ENCODE data around the gene SCN1A. TPM values are rescaled to one million over a fixed set of nuclear protein-coding genes. Genes with fewer than 3 reads are reported as not detected.

SCN1A gene
- total RNA-seq, 1 donor from 2014 or later: not detected

DNA sequence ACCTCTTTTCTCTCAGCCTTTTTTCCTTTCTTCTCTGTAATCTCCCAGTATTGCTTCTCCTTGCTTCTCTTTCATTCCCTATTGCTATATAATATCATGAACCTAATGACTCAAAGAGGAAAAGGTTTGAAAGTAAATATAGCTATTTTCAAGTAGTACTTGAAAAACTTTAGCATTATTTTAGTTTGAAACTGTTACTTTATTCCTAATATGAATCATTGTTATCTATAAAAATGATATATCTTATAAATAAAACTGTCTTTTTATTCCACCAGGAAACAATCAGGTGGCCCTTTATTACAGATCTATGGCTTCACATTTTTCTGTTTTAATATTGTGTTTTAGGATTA lies 311 bp upstream of the SCN1A start:
- DNase-seq (ENCODE audit: low read depth): no peak
- H3K4me3 ChIP-seq (ENCODE audit: low read depth, low read length): no peak overlapping the region
- TF ChIP-seq CTCF (conservative IDR thresholded peaks at IDR 0.05; ENCODE audit: low read depth, low read length): no peak

DNA sequence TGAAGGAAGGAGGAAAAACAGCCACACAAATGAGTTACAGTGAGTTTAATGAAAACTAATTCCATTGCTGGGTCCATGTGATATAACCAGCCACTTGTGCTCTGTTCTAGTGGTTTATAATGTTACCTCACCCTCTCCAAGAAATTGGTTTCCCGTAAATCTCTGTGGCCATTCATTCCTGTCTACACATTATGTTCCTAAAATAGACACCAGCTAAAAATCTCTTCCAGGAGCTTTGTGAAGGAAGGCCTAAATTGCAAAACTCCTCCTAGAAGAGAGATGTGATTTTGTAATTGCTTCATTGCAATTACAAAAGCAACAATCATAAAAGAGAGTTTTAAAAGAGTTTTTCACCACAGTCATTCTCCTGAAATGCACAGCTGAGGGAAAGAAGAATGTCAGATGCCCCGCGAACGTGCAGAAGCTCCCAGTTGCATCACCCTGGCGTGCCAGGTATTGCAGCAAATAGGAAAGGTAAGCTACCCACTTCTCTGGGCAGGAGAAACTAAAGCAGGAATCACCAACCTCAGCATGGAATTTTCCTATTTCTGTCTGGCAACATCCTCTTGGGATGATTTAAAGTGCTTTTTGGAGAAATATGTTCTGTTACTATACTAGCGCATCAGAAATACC lies 1.7 kb downstream of the SCN1A start:
- no peak overlapping the region for H3K4me3 ChIP-seq (ENCODE audit: low read depth, low read length)
- DNase-seq (ENCODE audit: low read depth): no peak
- TF ChIP-seq CTCF (conservative IDR thresholded peaks at IDR 0.05; ENCODE audit: low read depth, low read length): no peak

- no peak overlapping the region for H3K4me3 ChIP-seq (ENCODE audit: low read depth, low read length)
- no peak for DNase-seq (ENCODE audit: low read depth)
- no peak for TF ChIP-seq CTCF (conservative IDR thresholded peaks at IDR 0.05; ENCODE audit: low read depth, low read length)
Observed at GRCh38 chr2:166125557-166125956, 2.3 kb downstream of the SCN1A start.

GRCh38 chr2:166118180-166118579 lies 9.6 kb downstream of the SCN1A start:
- no peak overlapping the region for H3K4me3 ChIP-seq (ENCODE audit: low read depth, low read length)
- no peak for TF ChIP-seq CTCF (conservative IDR thresholded peaks at IDR 0.05; ENCODE audit: low read depth, low read length)
- DNase-seq (ENCODE audit: low read depth): no peak

GRCh38 chr2:166117491-166117890 lies 10.3 kb downstream of the SCN1A start:
- TF ChIP-seq CTCF (conservative IDR thresholded peaks at IDR 0.05; ENCODE audit: low read depth, low read length): no peak
- no peak for DNase-seq (ENCODE audit: low read depth)
- H3K4me3 ChIP-seq (ENCODE audit: low read depth, low read length): no peak overlapping the region

DNA sequence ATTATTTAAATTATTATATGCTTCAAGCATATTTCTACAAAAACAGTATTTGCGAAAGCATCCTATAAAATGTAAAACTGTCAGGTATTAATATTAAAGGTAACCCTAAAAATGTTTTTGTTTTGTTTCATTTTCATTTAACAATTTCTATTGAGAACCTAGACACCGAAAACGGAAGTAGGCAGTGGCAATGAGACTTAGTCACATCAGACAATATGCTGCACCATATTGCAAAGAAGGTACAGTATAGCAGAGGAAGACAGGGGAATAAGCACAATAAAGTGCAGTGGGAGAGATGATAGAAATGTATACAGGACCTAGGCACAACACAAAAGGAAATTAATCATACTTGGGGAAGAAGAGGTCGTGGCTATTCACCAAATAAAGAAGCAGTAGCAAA lies 12.2 kb downstream of the SCN1A start:
- H3K4me3 ChIP-seq (ENCODE audit: low read depth, low read length): no peak overlapping the region
- no peak for DNase-seq (ENCODE audit: low read depth)
- no peak for TF ChIP-seq CTCF (conservative IDR thresholded peaks at IDR 0.05; ENCODE audit: low read depth, low read length)

DNA sequence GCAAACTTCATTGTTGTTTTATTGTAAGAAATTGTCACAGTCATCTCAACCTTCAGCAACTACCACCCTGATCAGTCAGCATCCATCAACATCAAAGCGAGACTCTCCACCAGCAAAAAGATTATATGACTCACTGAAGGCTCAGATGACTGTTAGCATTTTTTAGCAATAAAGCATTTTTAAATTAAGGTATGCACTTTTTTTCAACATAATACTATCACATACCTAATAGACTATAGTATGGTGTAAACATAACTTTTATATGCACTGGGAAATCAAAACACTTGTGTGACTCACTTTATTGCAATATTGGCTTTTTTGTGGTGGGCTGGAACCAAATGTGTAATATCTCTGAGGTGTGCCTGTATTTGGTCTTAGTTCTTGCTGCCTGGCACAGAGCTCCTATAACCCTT lies 15.6 kb downstream of the SCN1A start:
- H3K4me3 ChIP-seq (ENCODE audit: low read depth, low read length): no peak overlapping the region
- no peak for TF ChIP-seq CTCF (conservative IDR thresholded peaks at IDR 0.05; ENCODE audit: low read depth, low read length)
- no peak for DNase-seq (ENCODE audit: low read depth)
